Gastrocnemius medialis (tissue), 4 donors: ENCODE data around the gene RNF175. TPM values are rescaled to one million over a fixed set of nuclear protein-coding genes. Genes with fewer than 3 reads are reported as not detected.

Experiments used
- ATAC-seq, 2 donors: fragments of 150-250 bp; one replicate each; pipeline ENCODE4 v1.9.1; 2016
- DNase-seq, 2 donors: peaks; one replicate each; pipeline ENCODE4 v3.0.0-alpha.2; 2019
- H3K27ac ChIP-seq, 4 donors: fragments of 200-600 bp; sonication (generic); 1 replicate in 1 of 4; 2 replicates in 3 of 4; pipeline ENCODE4 v1.5.1; 2016 to 2018; ENCODE audit warnings: mild to moderate bottlenecking in 2 of 4, moderate library complexity in 1 of 4
- H3K27me3 ChIP-seq, 3 donors: fragments of 200-600 bp; sonication (generic) in 2 of 3; 1 replicate in 1 of 3; 2 replicates in 2 of 3; pipeline versions ENCODE4 v1.5.1 to v1.6.0; 2016 to 2019; ENCODE audit warnings: mild to moderate bottlenecking in 1 of 3, moderate library complexity in 1 of 3
- H3K36me3 ChIP-seq, 2 donors: fragments of 200-600 bp; sonication (generic) in 1 of 2; one replicate each; pipeline ENCODE4 v1.5.1; 2017 to 2018
- H3K4me1 ChIP-seq, 2 donors: fragments of 200-600 bp; sonication (generic) in 1 of 2; one replicate each; pipeline ENCODE4 v1.5.1; 2016 to 2017; ENCODE audit warnings: mild to moderate bottlenecking in 2 of 2
- H3K4me3 ChIP-seq, 4 donors: fragments of 200-600 bp; sonication (generic) in 3 of 4; 1 replicate in 1 of 4; 2 replicates in 3 of 4; pipeline ENCODE4 v1.5.1; 2016 to 2019; ENCODE audit warnings: mild to moderate bottlenecking in 2 of 4
- H3K9me3 ChIP-seq, 3 donors: fragments of 200-600 bp; sonication (generic) in 2 of 3; 1 replicate in 1 of 3; 2 replicates in 2 of 3; pipeline ENCODE4 v1.5.1; 2016 to 2019
- CTCF ChIP-seq, 5 experiments: fragments of 450-650 bp in 3 of 5; fragments of 200-600 bp in 2 of 5; sonication (generic) in 2 of 5; IDR thresholded peaks in 4 of 5; conservative IDR thresholded peaks in 1 of 5; 1 replicate in 4 of 5; 2 replicates in 1 of 5; pipeline ENCODE4 v1.5.1; 2016 to 2019; ENCODE audit warnings: antibody characterized with exemption in 5 of 5, mild to moderate bottlenecking in 3 of 5, moderate library complexity in 3 of 5
- POLR2A ChIP-seq, 2 donors: fragments of 450-650 bp; IDR thresholded peaks; one replicate each; pipeline ENCODE4 v1.6.1; 2017; ENCODE audit warnings: antibody characterized with exemption in 2 of 2, mild to moderate bottlenecking in 2 of 2, moderate library complexity in 2 of 2
- in situ Hi-C, 4 donors: fragments of 200-750 bp; cut with MboI; loops; one replicate each; pipeline versions ENCODE4 v1.15.0 to v1.8.0; 2017; ENCODE audit warnings: low sequenced_read_pairs in 4 of 4
- intact Hi-C: fragments of 100-400 bp; cut with DNase I; formaldehyde crosslinking; loops from one replicate; pipeline ENCODE4 v1.15.1; 2023; ENCODE audit warnings: low total_unique reads
- total RNA-seq, 4 donors: library from RNA; depleted of rRNA; stranded (reverse); fragments of >200 nt; gene quantifications; one replicate each; pipeline versions ENCODE4 v1.1.0 to v1.2.3, GENCODE V29; 2016

RNF175 gene
- total RNA-seq, 4 donors from 2014 or later, result 1.2 TPM; not detected in 3

DNA sequence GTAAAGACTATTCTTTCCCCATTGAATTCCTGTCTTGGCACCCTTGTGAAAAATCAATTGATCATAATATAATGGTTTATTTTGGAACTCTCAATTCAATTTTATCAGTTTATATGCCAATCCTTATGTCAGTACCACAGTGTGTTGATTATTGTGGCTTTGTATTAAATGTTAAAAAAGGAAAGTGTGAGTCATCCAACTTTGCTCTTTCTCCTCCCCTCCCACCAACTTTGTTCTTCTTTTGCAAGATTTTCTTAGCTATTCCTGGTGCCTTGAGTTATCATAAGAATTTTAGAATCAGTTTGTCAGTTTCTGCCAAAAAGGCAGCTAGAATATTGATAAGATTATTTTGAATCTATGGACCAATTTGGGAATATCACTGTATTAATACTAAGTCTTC is 11.2 kb upstream of the RNF175 start:
- DNase-seq (no peak), ATAC-seq (no peak)
- no peaks in the 10 kb centered on the region for H3K27me3 ChIP-seq
- TF ChIP-seq CTCF (IDR thresholded peaks at IDR 0.05 in 4 of 5, conservative IDR thresholded peaks at IDR 0.05 in 1 of 5) (no peak), POLR2A (IDR thresholded peaks at IDR 0.05) (no peak)
- in situ Hi-C loops (no loop called here), intact Hi-C loops (no loop called here)
- no peak overlapping the region for H3K4me3 ChIP-seq
- no peaks in the 10 kb centered on the region for H3K9me3 ChIP-seq
- no peaks in the 10 kb centered on the region for H3K36me3 ChIP-seq
- H3K27ac ChIP-seq, result no peak overlapping the region
- H3K4me1 ChIP-seq, result no peaks in the 10 kb centered on the region

DNA sequence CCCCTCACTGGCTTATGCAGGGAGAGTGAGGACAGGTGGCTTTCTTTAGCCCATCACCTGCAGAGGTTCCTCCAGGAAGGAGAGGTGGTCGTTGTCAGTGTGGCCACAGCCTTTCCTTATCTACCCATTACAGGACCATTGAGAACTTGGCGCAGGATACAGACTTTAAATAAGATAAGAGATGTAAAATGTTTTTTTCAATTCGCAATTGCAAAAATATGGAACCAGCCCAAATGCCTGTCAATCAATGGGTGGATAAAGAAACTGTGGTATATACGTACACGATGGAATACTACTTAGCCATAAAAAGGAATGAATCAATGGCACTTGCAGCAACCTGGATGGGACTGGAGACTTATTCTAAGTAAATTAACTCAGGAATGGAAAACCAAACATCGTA is 6.9 kb upstream of the RNF175 start:
- DNase-seq, result no peak
- no peaks in the 10 kb centered on the region for H3K4me1 ChIP-seq
- H3K9me3 ChIP-seq, result no peaks in the 10 kb centered on the region
- TF ChIP-seq CTCF (IDR thresholded peaks at IDR 0.05 in 4 of 5, conservative IDR thresholded peaks at IDR 0.05 in 1 of 5) (no peak), POLR2A (IDR thresholded peaks at IDR 0.05) (no peak)
- in situ Hi-C loops, result no loop called here
- intact Hi-C loops, result no loop called here
- no peak overlapping the region for H3K4me3 ChIP-seq
- peaks cover 0 to under 1% (median 0%) of the 10 kb centered on the region in 3 donors for H3K27me3 ChIP-seq
- ATAC-seq, result no peak
- H3K36me3 ChIP-seq, result no peaks in the 10 kb centered on the region
- H3K27ac ChIP-seq, result no peak overlapping the region

DNA sequence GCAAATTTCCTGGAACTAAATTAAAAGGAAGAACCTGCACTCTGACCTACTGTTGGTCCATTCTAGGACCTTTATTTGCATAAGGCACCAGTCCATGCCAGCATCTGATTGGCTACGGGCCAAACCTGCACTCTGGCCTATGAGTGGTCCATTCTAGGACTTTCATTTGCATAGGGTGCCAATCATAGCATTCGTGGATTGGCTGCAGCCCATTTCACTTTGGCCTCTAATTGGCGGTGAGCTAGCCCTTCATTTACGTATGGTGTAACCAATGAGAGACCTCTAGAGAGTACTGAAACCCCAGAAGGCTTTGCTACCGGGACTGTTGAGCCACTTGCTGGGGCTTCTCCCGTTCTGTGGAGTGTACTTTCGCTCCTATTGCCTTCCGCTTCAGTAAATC is 6.1 kb upstream of the RNF175 start:
- no peaks in the 10 kb centered on the region for H3K9me3 ChIP-seq
- intact Hi-C loops, result no loop called here
- no peaks in the 10 kb centered on the region for H3K36me3 ChIP-seq
- TF ChIP-seq POLR2A (IDR thresholded peaks at IDR 0.05) (no peak), CTCF (IDR thresholded peaks at IDR 0.05 in 4 of 5, conservative IDR thresholded peaks at IDR 0.05 in 1 of 5) (no peak)
- H3K4me3 ChIP-seq, result no peak overlapping the region
- in situ Hi-C loops, result no loop called here
- peaks cover 0 to 4% (median 0%) of the 10 kb centered on the region in 3 donors for H3K27me3 ChIP-seq
- ATAC-seq (no peak), DNase-seq (no peak)
- no peak overlapping the region for H3K27ac ChIP-seq
- H3K4me1 ChIP-seq, result no peaks in the 10 kb centered on the region

DNA sequence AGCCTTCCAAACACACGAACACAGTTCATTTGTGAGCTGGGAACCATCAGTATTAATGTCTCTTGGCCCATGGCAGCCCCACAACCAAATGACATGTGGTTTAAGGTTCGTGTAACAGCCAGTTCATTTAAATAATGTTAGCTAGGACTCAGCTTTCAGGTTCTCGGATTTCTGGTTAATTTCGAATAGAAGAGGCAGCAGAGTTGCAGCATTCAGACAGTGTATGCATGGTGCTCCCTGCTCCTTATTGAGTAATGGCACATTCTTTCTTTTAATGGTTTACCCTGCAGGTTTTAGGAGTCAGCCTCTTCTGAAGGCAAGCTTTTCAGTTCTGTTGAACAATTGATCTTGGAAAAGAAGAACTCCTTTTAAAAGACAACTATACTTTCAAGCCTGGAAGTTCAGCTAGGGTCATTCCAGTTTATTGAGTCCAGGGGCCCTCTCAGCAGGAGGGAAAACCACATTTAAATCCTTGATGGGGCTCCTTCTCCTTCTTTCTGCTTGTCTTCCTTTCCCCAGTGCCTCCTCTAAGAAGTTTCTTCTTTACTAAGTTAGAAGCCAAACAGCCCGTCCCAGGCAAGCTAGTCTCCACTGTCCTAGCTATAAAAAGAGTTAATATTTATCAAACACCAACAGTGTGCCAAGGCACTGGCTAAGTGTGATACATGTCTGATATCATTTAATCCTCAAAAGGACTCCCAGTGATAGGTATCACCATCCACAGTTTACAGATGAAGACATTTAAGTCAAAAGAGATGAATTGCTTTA is 5.0 kb upstream of the RNF175 start:
- Histone ChIP-seq H3K9me3 (no peaks in the 10 kb centered on the region), H3K4me3 (no peak overlapping the region), H3K4me1 (no peaks in the 10 kb centered on the region), H3K27ac (no peak overlapping the region), H3K27me3 (peaks cover 0 to 14% (median 7%) of the 10 kb centered on the region in 3 donors), H3K36me3 (no peaks in the 10 kb centered on the region)
- DNase-seq, result no peak
- no peak for ATAC-seq
- intact Hi-C loops (no loop called here), in situ Hi-C loops (no loop called here)
- TF ChIP-seq POLR2A (IDR thresholded peaks at IDR 0.05) (no peak), CTCF (IDR thresholded peaks at IDR 0.05 in 4 of 5, conservative IDR thresholded peaks at IDR 0.05 in 1 of 5) (no peak)
